Measurements from ENCODE around the gene FOXP3. TPM values are rescaled to one million over a fixed set of nuclear protein-coding genes. Genes with fewer than 3 reads are reported as not detected.

FOXP3 gene
- total RNA-seq, 4 donors from 2014 or later = 0.22 TPM; not detected in 3

- Histone ChIP-seq H3K9me3 (no peaks in the 10 kb centered on the region), H3K27ac (no peak overlapping the region), H3K36me3 (peaks cover 0 to 65% of the 10 kb centered on the region in 2 donors), H3K4me1 (peaks cover 0 to 5% (median 0%) of the 10 kb centered on the region in 3 donors), H3K4me3 (no peak overlapping the region), H3K27me3 (no peaks in the 10 kb centered on the region)
- ATAC-seq = no peak
- TF ChIP-seq, protein P1, sequence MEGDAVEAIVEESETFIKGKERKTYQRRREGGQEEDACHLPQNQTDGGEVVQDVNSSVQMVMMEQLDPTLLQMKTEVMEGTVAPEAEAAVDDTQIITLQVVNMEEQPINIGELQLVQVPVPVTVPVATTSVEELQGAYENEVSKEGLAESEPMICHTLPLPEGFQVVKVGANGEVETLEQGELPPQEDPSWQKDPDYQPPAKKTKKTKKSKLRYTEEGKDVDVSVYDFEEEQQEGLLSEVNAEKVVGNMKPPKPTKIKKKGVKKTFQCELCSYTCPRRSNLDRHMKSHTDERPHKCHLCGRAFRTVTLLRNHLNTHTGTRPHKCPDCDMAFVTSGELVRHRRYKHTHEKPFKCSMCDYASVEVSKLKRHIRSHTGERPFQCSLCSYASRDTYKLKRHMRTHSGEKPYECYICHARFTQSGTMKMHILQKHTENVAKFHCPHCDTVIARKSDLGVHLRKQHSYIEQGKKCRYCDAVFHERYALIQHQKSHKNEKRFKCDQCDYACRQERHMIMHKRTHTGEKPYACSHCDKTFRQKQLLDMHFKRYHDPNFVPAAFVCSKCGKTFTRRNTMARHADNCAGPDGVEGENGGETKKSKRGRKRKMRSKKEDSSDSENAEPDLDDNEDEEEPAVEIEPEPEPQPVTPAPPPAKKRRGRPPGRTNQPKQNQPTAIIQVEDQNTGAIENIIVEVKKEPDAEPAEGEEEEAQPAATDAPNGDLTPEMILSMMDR (IDR thresholded peaks at IDR 0.05) = no peak
- TF ChIP-seq POLR2AphosphoS5 (IDR thresholded peaks at IDR 0.05) (no peak), EP300 (IDR thresholded peaks at IDR 0.05) (no peak), POLR2A (IDR thresholded peaks at IDR 0.05) (no peak)
- 87% methylated on average over 3 of the region's 12 CpGs; no CpG with 5 or more reads in 1 of the 2 donors for WGBS, 2 donors (ENCODE audit: low coverage in 1 of 2)
Measured at GRCh38 chrX:49243166-49243565, 21.3 kb downstream of the FOXP3 start.

- Histone ChIP-seq H3K4me1 (peaks cover 0 to 5% (median 0%) of the 10 kb centered on the region in 3 donors), H3K4me3 (no peak overlapping the region), H3K27me3 (no peaks in the 10 kb centered on the region), H3K9me3 (no peaks in the 10 kb centered on the region), H3K36me3 (peaks cover 0 to 59% of the 10 kb centered on the region in 2 donors), H3K27ac (no peak overlapping the region)
- 81 to 100% methylated on average over 1 to 4 of the region's 12 CpGs for WGBS, 2 donors (ENCODE audit: low coverage in 1 of 2)
- no peak for TF ChIP-seq POLR2AphosphoS5 (IDR thresholded peaks at IDR 0.05)
- no peak for TF ChIP-seq POLR2A (IDR thresholded peaks at IDR 0.05)
- no peak for TF ChIP-seq EP300 (IDR thresholded peaks at IDR 0.05)
- TF ChIP-seq, protein P1 (IDR thresholded peaks at IDR 0.05) = no peak
- no peak for ATAC-seq
Measured at GRCh38 chrX:49242545-49243066, 21.9 kb downstream of the FOXP3 start.

- TF ChIP-seq, protein P1 (IDR thresholded peaks at IDR 0.05) = no peak
- TF ChIP-seq EP300 (IDR thresholded peaks at IDR 0.05) (no peak), POLR2AphosphoS5 (IDR thresholded peaks at IDR 0.05) (no peak), POLR2A (IDR thresholded peaks at IDR 0.05) (no peak)
- H3K27ac ChIP-seq = no peak overlapping the region
- H3K9me3 ChIP-seq = no peaks in the 10 kb centered on the region
- H3K27me3 ChIP-seq = peaks cover 5% of the 10 kb centered on the region
- ATAC-seq = no peak
- H3K4me1 ChIP-seq = peaks cover 0 to 21% (median 0%) of the 10 kb centered on the region in 3 donors
- H3K4me3 ChIP-seq = no peak overlapping the region
- peaks cover 0 to 23% of the 10 kb centered on the region in 2 donors for H3K36me3 ChIP-seq
- WGBS, 2 donors (ENCODE audit: low coverage in 1 of 2) = 60% methylated on average over 1 of the region's 7 CpGs; no CpG with 5 or more reads in 1 of the 2 donors
Measured at GRCh38 chrX:49238735-49239134, 25.8 kb downstream of the FOXP3 start.

GRCh38 chrX:49237060-49237459 is 27.4 kb downstream of the FOXP3 start:
- ATAC-seq = no peak
- TF ChIP-seq, protein P1 (IDR thresholded peaks at IDR 0.05) = no peak
- TF ChIP-seq POLR2A (IDR thresholded peaks at IDR 0.05) (no peak), EP300 (IDR thresholded peaks at IDR 0.05) (no peak)
- 94% methylated on average over 2 of the region's 9 CpGs; no CpG with 5 or more reads in 1 of the 2 donors for WGBS, 2 donors (ENCODE audit: low coverage in 1 of 2)

GRCh38 chrX:49233887-49234555 is 30.5 kb downstream of the FOXP3 start:
- H3K4me3 ChIP-seq = no peak overlapping the region

More at GRCh38 chrX:49237060-49237459, 27.4 kb downstream of the FOXP3 start:
- Histone ChIP-seq H3K4me3 (no peak overlapping the region), H3K9me3 (no peaks in the 10 kb centered on the region), H3K36me3 (peaks cover 0 to 6% of the 10 kb centered on the region in 2 donors), H3K27me3 (peaks cover 5% of the 10 kb centered on the region), H3K27ac (no peak overlapping the region), H3K4me1 (peaks cover 0 to 21% (median 0%) of the 10 kb centered on the region in 3 donors)

More at GRCh38 chrX:49233887-49234555, 30.5 kb downstream of the FOXP3 start:
- Histone ChIP-seq H3K9me3 (no peaks in the 10 kb centered on the region), H3K27me3 (peaks cover 15% of the 10 kb centered on the region), H3K4me1 (peaks cover 0 to 22% (median 0%) of the 10 kb centered on the region in 3 donors), H3K27ac (no peak overlapping the region), H3K36me3 (no peaks in the 10 kb centered on the region)
- no CpG with 5 or more reads among the region's 56 CpGs for WGBS, 2 donors (ENCODE audit: low coverage in 1 of 2)
- no peak for TF ChIP-seq POLR2A (IDR thresholded peaks at IDR 0.05)
- TF ChIP-seq POLR2AphosphoS5 (IDR thresholded peaks at IDR 0.05) = no peak
- TF ChIP-seq EP300 (IDR thresholded peaks at IDR 0.05) = no peak
- TF ChIP-seq, protein P1 (IDR thresholded peaks at IDR 0.05) = no peak
- no peak for ATAC-seq
